ENCODE results near the gene PCMT1. TPM values are rescaled to one million over a fixed set of nuclear protein-coding genes. Genes with fewer than 3 reads are reported as not detected.

Gene PCMT1
- total and polyA plus RNA-seq, 9 of the 15 experiments (the other 6 are each of a cell fraction or from before 2014, with no cell fraction given): 217 to 541 (median 327) TPM

GRCh38 chr6:149856256-149856994 lies 106.9 kb downstream of the PCMT1 start:
- Histone ChIP-seq H3K9ac (ENCODE audit: insufficient read depth in 1 of 2, low read depth in 2 of 2, low read length in 2 of 2) (no peak overlapping the region), H3K9me1 (ENCODE audit: control insufficient read depth, insufficient read depth, low read length) (no peaks in the 10 kb centered on the region), H3K4me3 (no peak overlapping the region), H3K9me3 (replicated peaks; ENCODE audit: control insufficient read depth, insufficient read depth, low read depth, low read length) (no peaks in the 10 kb centered on the region), H3K4me1 (replicated peaks in 1 of 2; ENCODE audit: control insufficient read depth in 2 of 2, insufficient read depth in 2 of 2, low read length in 2 of 2) (peaks cover 0 to 4% of the 10 kb centered on the region in 2 experiments; a peak in 2 of 5 replicates), H3K36me3 (ENCODE audit: control insufficient read depth, insufficient read depth, low read length) (no peaks in the 10 kb centered on the region), H3K79me2 (ENCODE audit: control insufficient read depth, insufficient read depth, low read length) (no peaks in the 10 kb centered on the region), H3K4me2 (ENCODE audit: insufficient read depth, low read length) (no peak overlapping the region), H4K20me1 (replicated peaks; ENCODE audit: control insufficient read depth, insufficient read depth, low read length) (no peaks in the 10 kb centered on the region), H3K27me3 (ENCODE audit: control insufficient read depth in 2 of 2, insufficient read depth in 2 of 2, low read length in 2 of 2) (peaks cover 8 to 19% of the 10 kb centered on the region in 2 experiments; a peak in 4 of 5 replicates), H3K27ac (ENCODE audit: extremely low read depth, low read depth, low read length) (no peak overlapping the region), H2AFZ (ENCODE audit: low read depth, low read length) (no peak overlapping the region)
- ChIA-PET POLR2A (interaction anchor here (0.9 to 1.2 kb wide), 3 partner anchors 9 to 14 kb away, joined by 3 to 8 read pairs (median 3); no protein-coding TSS in a partner anchor), CTCF (ENCODE audit: low intra/inter-chr PET ratio) (no interaction called here)
- no TSS peak for BruUV-seq (replicated peaks)
- WGBS (ENCODE audit: insufficient coverage, low coverage, missing lambda C conversion rate): 48% methylated on average over 10 of the region's 10 CpGs
- in situ Hi-C loops (cut with MboI): no loop called here
- intact Hi-C loops (cut with micrococcal nuclease): no loop called here
- DNase-seq (ENCODE audit: extremely low read depth in 1 of 4, low spot score in 3 of 4) (no peak), ATAC-seq (no peak), FAIRE-seq (no peak)
- TF ChIP-seq ZKSCAN1 (IDR thresholded peaks at IDR 0.05; ENCODE audit: low read depth, low read length) (no peak), SMARCE1 (IDR thresholded peaks at IDR 0.05) (no peak), MIER1 (IDR thresholded peaks at IDR 0.05; ENCODE audit: low read depth) (no peak), HIVEP1 (CRISPR knock-in tag; IDR thresholded peaks at IDR 0.05) (no peak), SIRT6 (IDR thresholded peaks at IDR 0.05; ENCODE audit: low read depth, low read length) (no peak)

- in situ Hi-C loops (cut with MboI): no loop called here
- Histone ChIP-seq H3K27me3 (ENCODE audit: control insufficient read depth in 2 of 2, insufficient read depth in 2 of 2, low read length in 2 of 2) (peaks cover 7 to 19% of the 10 kb centered on the region in 2 experiments; a peak in 4 of 5 replicates), H2AFZ (ENCODE audit: low read depth, low read length) (no peak overlapping the region), H3K9me3 (replicated peaks; ENCODE audit: control insufficient read depth, insufficient read depth, low read depth, low read length) (no peaks in the 10 kb centered on the region), H3K36me3 (ENCODE audit: control insufficient read depth, insufficient read depth, low read length) (no peaks in the 10 kb centered on the region), H3K4me1 (replicated peaks in 1 of 2; ENCODE audit: control insufficient read depth in 2 of 2, insufficient read depth in 2 of 2, low read length in 2 of 2) (no peaks in the 10 kb centered on the region; a peak in 2 of 5 replicates), H3K4me3 (no peak overlapping the region), H4K20me1 (replicated peaks; ENCODE audit: control insufficient read depth, insufficient read depth, low read length) (0 out of 2 replicates have a peak, but pooled peaks cover 3% of the 10 kb centered on the region), H3K9ac (ENCODE audit: insufficient read depth in 1 of 2, low read depth in 2 of 2, low read length in 2 of 2) (no peak overlapping the region), H3K9me1 (ENCODE audit: control insufficient read depth, insufficient read depth, low read length) (no peaks in the 10 kb centered on the region), H3K79me2 (ENCODE audit: control insufficient read depth, insufficient read depth, low read length) (no peaks in the 10 kb centered on the region), H3K27ac (ENCODE audit: extremely low read depth, low read depth, low read length) (no peak overlapping the region), H3K4me2 (ENCODE audit: insufficient read depth, low read length) (no peak overlapping the region)
- FAIRE-seq (no peak), DNase-seq (ENCODE audit: extremely low read depth in 1 of 4, low spot score in 3 of 4) (no peak), ATAC-seq (no peak)
- 40% methylated on average over 5 of the region's 5 CpGs for WGBS (ENCODE audit: insufficient coverage, low coverage, missing lambda C conversion rate)
- BruUV-seq (replicated peaks): no TSS peak
- POLR2A ChIA-PET: interaction anchor here (0.7 kb wide), 1 partner anchor 8 kb away, joined by 3 read pairs; no protein-coding TSS in a partner anchor
- TF ChIP-seq POLR3G (IDR thresholded peaks at IDR 0.05; ENCODE audit: extremely low read depth, insufficient read length, insufficient replicate concordance) (no peak), HNRNPUL1 (IDR thresholded peaks at IDR 0.05; ENCODE audit: low read length) (no peak), HLTF (IDR thresholded peaks at IDR 0.05) (no peak), ZNF263 (CRISPR knock-in tag; IDR thresholded peaks at IDR 0.05; ENCODE audit: borderline replicate concordance) (no peak), CHD1 (IDR thresholded peaks at IDR 0.05; ENCODE audit: low read length) (no peak), TAL1 (IDR thresholded peaks at IDR 0.05) (no peak), TFAP4 (CRISPR knock-in tag; IDR thresholded peaks at IDR 0.05; ENCODE audit: borderline replicate concordance) (no peak)
- intact Hi-C loops (cut with micrococcal nuclease): no loop called here
- CTCF ChIA-PET (ENCODE audit: low intra/inter-chr PET ratio): interaction anchor here (0.7 kb wide), 1 partner anchor 1352 kb away, joined by 3 read pairs; no protein-coding TSS in a partner anchor
Measured at GRCh38 chr6:149857541-149857940, 108.0 kb downstream of the PCMT1 start.
